OCI-LY1 (cell line): ENCODE results near the gene PTPRD.

Source experiments
- EZH2 ChIP-seq: fragments of 200-600 bp; sonication (generic), shearing (Covaris generic); IDR thresholded peaks from 2 replicates; pipeline ENCODE4 v1.8.0; 2017; ENCODE audit warnings: borderline replicate concordance, mixed run types, mild to moderate bottlenecking, antibody characterized with exemption, low read length, moderate library complexity, mixed read lengths
- TF ChIP-seq, protein P1 (sequence below): fragments of 200-600 bp; sonication (generic), shearing (Covaris generic); IDR thresholded peaks from 2 replicates; pipeline ENCODE4 v1.5.1; 2017; ENCODE audit warnings: mild to moderate bottlenecking, antibody characterized with exemption, low read length, moderate library complexity, mixed read lengths

DNA sequence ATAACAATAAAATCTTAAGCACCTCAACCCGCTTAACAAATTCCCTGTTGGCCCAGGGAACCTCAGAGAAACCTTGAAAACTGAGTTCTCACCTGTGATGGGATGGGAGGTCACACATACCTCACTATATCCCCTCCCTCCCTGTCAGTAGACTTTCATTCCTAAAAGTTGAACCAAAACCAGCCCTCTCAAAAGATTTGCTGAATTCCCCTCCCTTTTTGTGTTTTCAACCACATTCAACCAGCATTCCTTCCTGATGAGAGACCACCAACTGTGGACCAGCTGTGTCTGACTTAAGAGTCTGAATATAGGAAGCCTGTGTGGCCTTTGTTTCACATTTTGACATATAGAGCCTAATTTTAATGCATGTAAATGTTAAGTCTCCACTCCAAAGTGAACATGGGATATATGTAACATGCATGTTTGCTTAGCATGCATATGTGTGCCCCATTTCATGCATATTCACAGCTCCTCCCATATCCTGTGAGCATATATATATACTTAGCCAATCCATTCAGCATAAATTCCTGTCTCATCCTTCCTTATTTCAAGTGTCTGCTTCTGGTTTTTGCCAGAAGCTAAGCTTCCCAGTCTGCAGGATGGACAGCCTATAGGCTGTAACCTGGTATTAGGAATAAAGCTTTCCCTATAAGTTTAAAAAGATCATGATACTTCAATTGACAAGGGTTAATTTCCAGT lies 604.6 kb downstream of the PTPRD start:
- TF ChIP-seq, protein P1, sequence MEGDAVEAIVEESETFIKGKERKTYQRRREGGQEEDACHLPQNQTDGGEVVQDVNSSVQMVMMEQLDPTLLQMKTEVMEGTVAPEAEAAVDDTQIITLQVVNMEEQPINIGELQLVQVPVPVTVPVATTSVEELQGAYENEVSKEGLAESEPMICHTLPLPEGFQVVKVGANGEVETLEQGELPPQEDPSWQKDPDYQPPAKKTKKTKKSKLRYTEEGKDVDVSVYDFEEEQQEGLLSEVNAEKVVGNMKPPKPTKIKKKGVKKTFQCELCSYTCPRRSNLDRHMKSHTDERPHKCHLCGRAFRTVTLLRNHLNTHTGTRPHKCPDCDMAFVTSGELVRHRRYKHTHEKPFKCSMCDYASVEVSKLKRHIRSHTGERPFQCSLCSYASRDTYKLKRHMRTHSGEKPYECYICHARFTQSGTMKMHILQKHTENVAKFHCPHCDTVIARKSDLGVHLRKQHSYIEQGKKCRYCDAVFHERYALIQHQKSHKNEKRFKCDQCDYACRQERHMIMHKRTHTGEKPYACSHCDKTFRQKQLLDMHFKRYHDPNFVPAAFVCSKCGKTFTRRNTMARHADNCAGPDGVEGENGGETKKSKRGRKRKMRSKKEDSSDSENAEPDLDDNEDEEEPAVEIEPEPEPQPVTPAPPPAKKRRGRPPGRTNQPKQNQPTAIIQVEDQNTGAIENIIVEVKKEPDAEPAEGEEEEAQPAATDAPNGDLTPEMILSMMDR, result no peak
- no peak for TF ChIP-seq EZH2
